Raji (cell line): ENCODE results near the gene IMMP2L.

Experiments used
- POLR2A ChIP-seq: IDR thresholded peaks from 2 replicates; pipeline ENCODE4 v1.6.1; 2011; ENCODE audit warnings: low read depth, low read length, control low read depth; ENCODE audit not compliant: insufficient read depth

Gene IMMP2L

GRCh38 chr7:111239437-111239836 is 322.9 kb downstream of the IMMP2L start:
- TF ChIP-seq POLR2A = no peak

- no peak for TF ChIP-seq POLR2A
Observed at GRCh38 chr7:111238886-111239285, 323.4 kb downstream of the IMMP2L start.

GRCh38 chr7:111235709-111236108 is 326.6 kb downstream of the IMMP2L start:
- TF ChIP-seq POLR2A = no peak

- no peak for TF ChIP-seq POLR2A
Observed at GRCh38 chr7:111232249-111233084, 329.8 kb downstream of the IMMP2L start.

- TF ChIP-seq POLR2A = no peak
Observed at GRCh38 chr7:111229916-111230315, 332.4 kb downstream of the IMMP2L start.

- no peak for TF ChIP-seq POLR2A
Observed at GRCh38 chr7:111229181-111229740, 333.0 kb downstream of the IMMP2L start.

GRCh38 chr7:111228437-111228836 is 333.9 kb downstream of the IMMP2L start:
- no peak for TF ChIP-seq POLR2A

- TF ChIP-seq POLR2A = no peak
Observed at GRCh38 chr7:111226800-111227199, 335.5 kb downstream of the IMMP2L start.

GRCh38 chr7:111224354-111225231 is 337.7 kb downstream of the IMMP2L start:
- no peak for TF ChIP-seq POLR2A

- no peak for TF ChIP-seq POLR2A
Observed at GRCh38 chr7:111223802-111224253, 338.5 kb downstream of the IMMP2L start.

GRCh38 chr7:111215550-111215949 is 346.7 kb downstream of the IMMP2L start:
- TF ChIP-seq POLR2A = no peak

GRCh38 chr7:111212857-111213523 is 349.3 kb downstream of the IMMP2L start:
- no peak for TF ChIP-seq POLR2A

GRCh38 chr7:111210996-111211395 is 351.3 kb downstream of the IMMP2L start:
- no peak for TF ChIP-seq POLR2A

- no peak for TF ChIP-seq POLR2A
Observed at GRCh38 chr7:111210043-111210442, 352.2 kb downstream of the IMMP2L start.

- no peak for TF ChIP-seq POLR2A
Observed at GRCh38 chr7:111205251-111205650, 357.0 kb downstream of the IMMP2L start.
